Small intestine (tissue), 7 donors: ENCODE measurements around the gene COX4I2. TPM values are rescaled to one million over a fixed set of nuclear protein-coding genes. Genes with fewer than 3 reads are reported as not detected.
"Not testable (repeated sequence)": the region's sequence is repeated elsewhere in the genome, so short reads cannot be mapped to it uniquely, and the experiment has no call there.

Source experiments
- DNase-seq, 2 donors: peaks; one replicate each; pipeline versions ENCODE4 v3.0.0 to v3.0.0-alpha.2; 2013
- FAIRE-seq: peaks from 2 replicates; lab custom pipeline; 2012; peaks lifted over from hg19 to GRCh38; lab: Jason Lieb, UNC
- H3K27ac ChIP-seq, 3 donors: one replicate each; pipeline ENCODE4 v1.5.1; 2013; ENCODE audit warnings: low read length in 2 of 3, mild to moderate bottlenecking in 2 of 3, control low read depth in 1 of 3, inconsistent platforms in 1 of 3, low read depth in 1 of 3, moderate library complexity in 1 of 3
- H3K27me3 ChIP-seq, 3 donors: one replicate each; pipeline ENCODE4 v1.6.1; 2013; ENCODE audit warnings: low read length in 3 of 3, inconsistent platforms in 1 of 3; ENCODE audit not compliant: control insufficient read depth in 3 of 3, insufficient read depth in 3 of 3
- H3K36me3 ChIP-seq, 3 donors: one replicate each; pipeline ENCODE4 v1.6.1; 2013; ENCODE audit warnings: low read length in 3 of 3, inconsistent platforms in 1 of 3, low read depth in 1 of 3, mild to moderate bottlenecking in 1 of 3, moderate library complexity in 1 of 3; ENCODE audit not compliant: control insufficient read depth in 3 of 3, insufficient read depth in 2 of 3
- H3K4me1 ChIP-seq, 3 donors: one replicate each; pipeline ENCODE4 v1.6.1; 2013; ENCODE audit warnings: low read length in 2 of 3, inconsistent platforms in 1 of 3, low read depth in 1 of 3, mild to moderate bottlenecking in 1 of 3, moderate library complexity in 1 of 3; ENCODE audit not compliant: control insufficient read depth in 3 of 3, insufficient read depth in 2 of 3
- H3K4me3 ChIP-seq, 3 donors: one replicate each; pipeline ENCODE4 v1.5.1; 2013; ENCODE audit warnings: low read length in 3 of 3, control low read depth in 1 of 3, inconsistent platforms in 1 of 3, low read depth in 1 of 3, mild to moderate bottlenecking in 1 of 3, moderate library complexity in 1 of 3
- H3K9me3 ChIP-seq, 2 donors: one replicate each; pipeline ENCODE4 v1.6.1; 2013; ENCODE audit warnings: low read depth in 1 of 2, low read length in 1 of 2; ENCODE audit not compliant: control insufficient read depth in 2 of 2, insufficient read depth in 1 of 2
- WGBS, 3 donors: extraction: QIAGEN DNeasy Blood & Tissue Kit; methylation state at CpG; one replicate each; pipeline ENCODE4 v1.1.7; 2013; 5-methylcytosine and 5-hydroxymethylcytosine counted together
- polyA plus RNA-seq, 4 donors: library from polyadenylated mRNA; stranded (reverse) in 3 of 4; unstranded in 1 of 4; fragments of 200-250 nt in 3 of 4; fragments of 120-200 nt in 1 of 4; gene quantifications; one replicate each; pipeline versions ENCODE4 v1.2.1 to v1.2.3, GENCODE V29; 2013
- donor health status: healthy with polysubstance abuse.
- donor health status: control.
- donor health status: control.
- donor health status: Bipolar disorder and iron deficiency.
- donor health status: healthy.

Gene COX4I2
- polyA plus RNA-seq, 4 donors, result 0.81 to 3.7 TPM; not detected in 2

DNA sequence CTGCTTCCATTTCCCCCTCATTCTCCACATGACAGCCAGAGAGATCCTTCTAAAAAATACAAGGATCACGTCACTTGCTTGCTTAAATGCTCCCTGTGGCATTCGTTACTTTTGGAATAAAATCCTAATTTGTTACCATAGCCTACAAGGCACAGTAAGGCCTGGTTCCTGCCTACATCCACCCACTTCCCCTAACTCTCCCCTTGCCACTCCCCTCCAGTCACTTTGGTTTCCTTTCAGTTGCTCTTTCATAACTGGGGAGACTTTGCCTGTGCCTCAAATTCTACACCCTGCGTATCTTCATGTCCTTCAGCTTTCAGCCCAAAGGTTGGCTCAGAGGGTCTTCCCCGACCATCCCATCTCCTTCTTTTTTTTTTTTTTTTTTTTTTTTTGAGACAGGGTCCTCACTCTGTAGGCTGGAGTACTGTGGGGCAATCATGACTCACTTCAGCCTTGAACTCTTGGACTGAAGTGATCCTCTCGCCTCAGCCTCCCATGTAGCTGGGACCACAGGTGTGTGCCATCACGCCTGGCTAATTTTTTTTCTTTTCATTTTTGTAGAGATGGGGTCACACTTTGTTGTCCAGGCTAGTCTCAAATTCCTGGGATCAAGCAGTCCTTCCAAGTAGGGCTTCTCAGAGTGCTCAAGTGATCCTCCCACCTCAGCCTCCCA lies 20.1 kb upstream of the COX4I2 start:
- Histone ChIP-seq H3K4me3 (no peak overlapping the region), H3K36me3 (no peaks in the 10 kb centered on the region), H3K27me3 (no peaks in the 10 kb centered on the region), H3K27ac (no peak overlapping the region), H3K4me1 (peaks cover 0 to 1% (median 0%) of the 10 kb centered on the region in 3 donors), H3K9me3 (no peaks in the 10 kb centered on the region)
- WGBS, 3 donors, result 70 to 82% (median 76%) methylated on average over 6 of the region's 6 CpGs
- no peak for DNase-seq
- no peak for FAIRE-seq

DNA sequence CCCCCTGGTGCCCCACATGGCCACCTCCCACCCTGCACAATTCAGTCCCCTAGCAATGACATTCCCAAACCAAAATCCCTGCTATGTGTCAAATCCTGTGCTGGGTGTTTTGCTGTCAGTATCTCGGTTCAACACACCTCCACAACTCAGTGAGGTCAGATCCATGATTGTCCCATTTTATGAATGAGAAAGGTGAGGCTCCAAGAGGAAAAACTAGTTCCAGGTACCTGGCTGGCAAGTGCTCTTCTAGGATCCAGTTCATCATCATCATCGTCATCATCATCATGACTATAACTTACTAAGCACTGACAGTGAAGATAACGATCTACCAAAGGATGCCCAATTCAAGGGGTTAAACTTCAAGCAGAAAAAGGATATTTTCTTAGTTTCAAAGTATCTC lies 17.5 kb upstream of the COX4I2 start:
- DNase-seq (no peak), FAIRE-seq (no peak)
- Histone ChIP-seq H3K27me3 (no peaks in the 10 kb centered on the region), H3K36me3 (no peaks in the 10 kb centered on the region), H3K27ac (no peak overlapping the region), H3K9me3 (no peaks in the 10 kb centered on the region), H3K4me1 (no peaks in the 10 kb centered on the region), H3K4me3 (no peak overlapping the region)
- 85 to 90% (median 86%) methylated on average over 3 of the region's 3 CpGs for WGBS, 3 donors

DNA sequence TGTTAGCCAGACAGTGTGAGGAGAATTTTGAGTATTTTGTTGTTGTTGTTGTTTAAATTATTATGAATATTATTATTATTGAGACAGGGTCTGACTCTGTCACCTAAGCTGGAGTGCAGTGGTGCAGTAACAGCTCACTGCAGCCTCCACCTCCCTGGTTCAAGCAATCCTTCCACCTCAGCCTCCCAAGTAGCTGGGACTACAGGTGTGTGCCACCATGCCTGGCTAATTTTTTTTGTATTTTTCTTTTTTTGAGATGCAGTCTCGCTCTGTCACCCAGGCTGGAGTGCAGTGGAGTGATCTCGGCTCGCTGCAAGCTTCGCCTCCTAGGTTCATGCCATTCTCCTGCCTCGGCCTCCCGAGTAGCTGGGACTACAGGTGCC lies 14.6 kb upstream of the COX4I2 start:
- 94 to 96% (median 95%) methylated on average over 6 of the region's 6 CpGs for WGBS, 3 donors
- DNase-seq, H3K27ac ChIP-seq, H3K27me3 ChIP-seq, FAIRE-seq, H3K36me3 ChIP-seq, H3K4me3 ChIP-seq, H3K4me1 ChIP-seq, H3K9me3 ChIP-seq: not testable (repeated sequence)

DNA sequence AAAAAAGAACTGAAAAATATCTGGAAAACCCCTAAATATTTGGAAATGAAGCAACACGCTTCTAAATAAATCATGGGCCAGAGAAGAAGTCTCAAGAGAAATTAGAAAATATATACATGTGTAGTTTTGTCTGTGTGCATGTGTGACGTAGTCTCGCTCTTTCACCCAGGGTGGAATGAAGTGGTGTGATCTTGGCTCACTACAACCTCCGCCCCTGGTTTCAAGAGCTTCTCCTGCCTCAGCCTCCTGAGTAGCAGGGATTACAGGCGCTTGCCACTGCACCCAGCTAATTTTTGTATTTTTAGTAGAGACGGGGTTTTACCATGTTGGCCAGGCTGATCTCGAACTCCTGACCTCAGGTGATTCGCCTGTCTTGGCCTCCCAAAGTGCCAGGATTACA lies 11.2 kb upstream of the COX4I2 start:
- H3K4me1 ChIP-seq, H3K4me3 ChIP-seq, H3K36me3 ChIP-seq, H3K27me3 ChIP-seq, H3K27ac ChIP-seq, FAIRE-seq, H3K9me3 ChIP-seq, DNase-seq: not testable (repeated sequence)
- WGBS, 3 donors, result 86 to 88% (median 87%) methylated on average over 8 of the region's 8 CpGs

DNA sequence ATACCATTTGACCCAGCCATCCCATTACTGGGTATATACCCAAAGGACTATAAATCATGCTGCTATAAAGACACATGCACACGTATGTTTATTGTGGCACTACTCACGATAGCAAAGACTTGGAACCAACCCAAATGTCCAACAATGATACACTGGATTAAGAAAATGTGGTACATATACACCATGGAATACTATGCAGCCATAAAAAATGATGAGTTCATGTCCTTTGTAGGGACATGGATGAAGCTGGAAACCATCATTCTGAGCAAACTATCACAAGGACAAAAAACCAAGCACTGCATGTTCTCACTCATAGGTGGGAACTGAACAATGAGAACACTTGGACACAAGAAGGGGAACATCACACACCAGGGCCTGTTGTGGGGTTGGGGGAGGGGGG lies 9.7 kb upstream of the COX4I2 start:
- not testable (repeated sequence) for H3K4me1 ChIP-seq, H3K27ac ChIP-seq, DNase-seq, H3K27me3 ChIP-seq, H3K36me3 ChIP-seq, H3K4me3 ChIP-seq, H3K9me3 ChIP-seq, FAIRE-seq
- whole genome bisulfite sequencing, 3 donors, result 56 to 74% (median 58%) methylated on average over 2 of the region's 2 CpGs

DNA sequence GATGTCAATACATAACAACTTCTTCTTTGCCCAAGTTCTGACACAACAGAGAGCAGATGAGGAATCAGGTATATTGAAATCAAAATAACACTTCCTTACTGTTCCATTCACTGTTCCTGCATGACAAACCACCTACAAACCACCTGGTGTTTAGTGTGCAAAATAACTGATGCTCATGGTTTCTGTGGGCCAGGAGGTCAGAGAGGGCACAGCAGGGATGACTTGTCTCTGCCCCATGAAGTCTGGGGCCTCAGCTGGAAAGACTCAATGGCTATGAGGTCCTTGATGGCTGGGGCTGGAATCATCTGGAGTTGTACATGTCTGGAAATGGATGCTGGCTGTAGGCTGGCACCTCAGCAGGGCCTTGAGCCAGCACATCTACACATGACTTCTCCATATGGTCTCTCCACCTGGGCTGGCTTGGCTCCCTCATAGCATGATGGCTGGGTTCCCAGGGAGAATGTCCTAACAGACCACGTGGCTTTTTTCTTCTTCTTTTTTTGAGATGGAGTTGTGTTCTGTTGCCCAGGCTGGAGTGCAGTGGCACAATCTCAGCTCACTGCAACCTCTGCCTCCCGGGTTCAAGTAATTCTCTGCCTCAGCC lies 7.4 kb upstream of the COX4I2 start:
- no peaks in the 10 kb centered on the region for H3K4me1 ChIP-seq
- 46 to 59% (median 48%) methylated on average over 2 of the region's 2 CpGs for WGBS, 3 donors
- no peaks in the 10 kb centered on the region for H3K27me3 ChIP-seq
- no peaks in the 10 kb centered on the region for H3K9me3 ChIP-seq
- no peak overlapping the region for H3K4me3 ChIP-seq
- FAIRE-seq, result no peak
- no peaks in the 10 kb centered on the region for H3K36me3 ChIP-seq
- H3K27ac ChIP-seq, result no peak overlapping the region
- no peak for DNase-seq

DNA sequence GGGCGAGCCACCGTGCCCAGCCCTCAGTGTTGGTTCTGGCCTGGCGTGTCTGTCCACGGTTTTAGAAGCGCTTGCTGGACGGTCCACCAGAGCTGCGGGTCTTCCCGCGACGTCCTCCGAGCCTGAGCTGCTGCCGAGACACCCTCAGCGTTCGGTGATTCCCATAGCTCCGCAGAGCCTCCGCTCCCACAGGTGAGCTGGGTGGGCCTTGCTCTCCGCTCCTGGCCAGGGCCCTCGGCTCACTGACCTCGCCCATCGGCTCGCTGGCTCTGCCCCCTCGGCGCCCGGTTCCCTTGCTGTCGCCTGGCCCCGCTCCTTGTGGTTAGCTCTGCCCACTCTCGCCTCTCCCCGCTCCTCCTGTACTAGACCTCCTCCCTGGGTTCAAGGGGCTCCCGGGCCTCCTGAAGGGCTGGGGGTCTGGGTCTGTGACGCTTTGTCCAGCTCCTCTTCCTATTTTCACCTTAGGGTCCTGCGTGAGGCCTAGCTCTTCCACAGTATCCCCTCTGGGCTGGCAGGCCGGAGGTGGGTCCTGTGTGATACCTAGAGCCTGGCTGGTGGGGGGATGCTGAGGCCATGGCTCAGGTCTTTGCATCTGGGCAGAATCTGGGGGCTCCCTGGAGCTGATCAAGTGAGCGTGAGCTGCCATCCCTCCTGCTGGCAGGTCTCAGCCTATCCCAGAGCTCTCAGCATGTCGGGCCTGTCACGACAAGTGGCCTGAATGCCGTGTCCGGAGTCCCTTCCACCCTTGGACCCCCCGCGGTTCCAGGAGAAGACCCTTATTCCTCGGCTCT lies 5.0 kb upstream of the COX4I2 start:
- 92 to 96% (median 96%) methylated on average over 37 to 40 of the region's 40 CpGs for WGBS, 3 donors

DNA sequence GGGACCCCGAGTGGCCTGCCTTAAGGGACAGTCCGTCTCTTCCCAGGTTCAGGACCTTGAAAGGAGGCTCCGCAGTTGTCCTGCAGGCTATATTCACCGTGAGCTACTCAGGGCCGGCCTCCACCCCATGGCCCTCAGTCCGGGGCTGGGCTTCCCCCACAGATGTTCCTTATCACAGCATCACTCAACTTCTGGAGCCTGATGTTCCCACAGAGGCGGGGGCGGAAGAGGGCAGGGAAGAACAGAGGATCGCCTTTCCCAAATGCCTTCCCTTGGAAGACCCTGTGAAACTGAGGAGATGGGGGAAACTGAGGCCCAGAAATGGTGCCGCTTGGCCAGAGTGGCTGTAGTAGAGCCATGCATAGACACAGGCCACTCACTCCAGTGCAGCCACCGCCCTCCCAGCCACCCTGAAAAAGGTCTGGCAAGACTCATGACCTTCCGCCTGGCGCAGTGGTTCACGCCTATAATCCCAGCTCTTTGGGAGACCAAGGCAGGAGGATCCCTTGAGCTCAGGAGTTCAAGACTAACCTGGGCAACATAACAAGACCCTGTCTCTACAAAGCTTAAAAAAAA lies 4.3 kb upstream of the COX4I2 start:
- H3K36me3 ChIP-seq, result no peaks in the 10 kb centered on the region
- DNase-seq (no peak), FAIRE-seq (no peak)
- WGBS, 3 donors, result 83 to 92% (median 91%) methylated on average over 14 of the region's 14 CpGs
- H3K9me3 ChIP-seq, result no peaks in the 10 kb centered on the region
- no peak overlapping the region for H3K27ac ChIP-seq
- peaks cover 0 to 7% (median 0%) of the 10 kb centered on the region in 3 donors for H3K27me3 ChIP-seq
- H3K4me1 ChIP-seq, result no peaks in the 10 kb centered on the region
- H3K4me3 ChIP-seq, result no peak overlapping the region

More for the DNA sequence above, 5.0 kb upstream of the COX4I2 start:
- H3K4me1 ChIP-seq, result no peaks in the 10 kb centered on the region
- H3K4me3 ChIP-seq, result no peak overlapping the region
- peaks cover 0 to under 1% (median 0%) of the 10 kb centered on the region in 3 donors for H3K27me3 ChIP-seq
- DNase-seq (no peak), FAIRE-seq (no peak)
- no peaks in the 10 kb centered on the region for H3K36me3 ChIP-seq
- no peak overlapping the region for H3K27ac ChIP-seq
- H3K9me3 ChIP-seq, result no peaks in the 10 kb centered on the region
